GM21825 (cell line): Measurements from ENCODE around the gene ADD1.

ENCODE experiments used
- ATAC-seq: cut with Tn5 transposase; IDR thresholded peaks from one replicate; pipeline ENCODE4 v1.9.1; 2021; ENCODE audit warnings: mild to moderate bottlenecking, moderate library complexity; ENCODE audit not compliant: unreplicated experiment

ADD1 gene

DNA sequence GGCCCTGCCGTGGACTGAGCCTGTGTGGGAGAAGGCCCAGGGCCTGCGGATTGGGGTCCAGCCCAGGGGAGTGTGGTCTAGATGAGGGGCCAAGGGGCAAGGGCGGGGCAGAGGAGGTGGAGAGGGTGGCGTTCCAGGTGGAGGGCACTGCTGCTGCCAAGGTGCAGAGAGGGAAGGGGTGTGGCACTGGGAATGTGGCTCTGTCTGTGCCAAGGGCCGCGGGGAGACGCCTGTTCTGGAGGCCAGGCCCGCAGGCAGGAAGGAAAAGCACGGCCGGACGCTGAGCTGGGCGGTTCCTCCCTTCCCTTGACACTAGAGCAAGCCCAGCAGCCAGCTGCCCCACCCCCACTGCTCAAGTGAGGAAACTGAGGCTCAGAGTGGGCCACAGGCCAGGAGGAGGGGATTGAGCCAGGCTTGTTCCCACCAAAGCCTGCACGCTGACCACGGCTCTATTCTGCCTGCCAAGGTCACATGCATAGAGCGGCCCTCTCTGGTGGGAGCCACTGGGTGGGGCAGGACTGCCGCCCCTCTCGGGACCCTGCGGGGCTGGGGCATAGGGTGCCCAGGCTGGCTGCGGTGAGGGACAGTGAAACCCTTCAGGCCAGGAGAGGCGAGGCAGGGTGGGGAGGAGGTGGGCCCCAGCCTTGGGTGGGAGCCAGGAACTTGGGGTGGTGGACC is 37.8 kb upstream of the ADD1 start:
- ATAC-seq: no peak

DNA sequence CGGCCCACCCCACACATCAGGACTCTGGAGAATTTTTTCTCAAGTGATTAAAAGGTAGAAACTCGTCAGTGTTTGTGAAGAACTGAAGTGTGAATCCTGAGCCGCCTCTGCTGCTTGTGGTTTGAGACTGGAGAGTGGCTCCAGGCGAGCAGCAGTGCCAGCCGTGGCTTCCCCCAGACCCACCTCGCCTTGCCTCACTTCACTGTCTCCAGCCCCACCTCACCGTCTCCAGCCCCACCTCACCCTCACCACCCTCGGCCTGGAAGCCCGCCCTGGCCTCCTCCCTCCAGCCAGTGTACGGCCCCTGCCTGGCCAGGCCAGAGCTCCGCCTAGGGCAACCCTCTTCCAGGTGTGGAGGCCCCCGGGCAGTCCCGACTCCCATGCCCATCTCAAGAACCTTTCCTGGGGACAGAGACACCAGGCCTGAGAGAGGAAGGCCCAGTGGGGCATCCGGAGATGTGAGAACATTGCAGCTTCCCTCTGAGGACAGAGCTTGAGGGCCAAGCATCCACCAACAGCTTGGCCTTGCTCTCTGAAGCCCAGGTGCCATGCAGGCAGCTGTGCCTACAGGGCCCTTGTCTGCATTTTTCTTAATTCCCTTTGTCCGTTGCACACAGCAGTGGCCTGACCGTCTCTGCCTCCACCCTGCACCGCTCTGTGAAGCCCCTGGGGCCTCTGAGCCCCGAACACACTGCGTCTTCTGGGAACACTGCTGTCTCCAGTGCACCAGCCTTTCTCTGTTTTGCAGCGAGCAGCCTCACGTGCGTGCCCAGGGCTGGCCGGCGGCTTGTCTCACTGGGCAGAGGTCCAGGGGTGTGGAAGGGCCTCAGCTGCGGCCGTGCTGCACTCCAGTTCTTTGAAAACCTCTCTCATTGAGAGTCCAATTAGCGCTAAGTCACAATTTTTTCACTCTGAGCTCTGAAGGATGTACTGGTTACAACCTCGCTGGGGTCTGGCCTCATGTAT is 37.0 kb upstream of the ADD1 start:
- no peak for ATAC-seq

DNA sequence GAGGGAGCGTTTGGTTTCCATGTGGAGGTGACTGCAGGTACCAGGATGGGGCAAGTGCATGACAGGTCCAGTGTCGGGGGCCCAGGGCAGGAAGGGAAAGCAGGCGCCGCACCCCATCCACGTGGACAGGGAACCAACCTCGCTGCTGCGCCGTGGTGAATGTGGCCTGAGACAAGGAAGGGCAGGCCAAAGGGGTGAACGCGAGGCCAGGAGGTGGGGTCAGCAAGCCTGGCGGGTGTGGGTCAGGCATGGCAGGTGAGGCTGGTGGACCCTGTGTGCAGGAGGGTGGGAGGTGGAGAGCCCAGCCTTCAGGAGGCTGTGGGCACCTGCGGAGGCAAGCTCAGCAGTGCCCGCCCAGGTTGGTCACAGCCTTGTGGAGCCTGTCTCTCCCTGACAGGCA is 36.1 kb upstream of the ADD1 start:
- ATAC-seq: no peak

DNA sequence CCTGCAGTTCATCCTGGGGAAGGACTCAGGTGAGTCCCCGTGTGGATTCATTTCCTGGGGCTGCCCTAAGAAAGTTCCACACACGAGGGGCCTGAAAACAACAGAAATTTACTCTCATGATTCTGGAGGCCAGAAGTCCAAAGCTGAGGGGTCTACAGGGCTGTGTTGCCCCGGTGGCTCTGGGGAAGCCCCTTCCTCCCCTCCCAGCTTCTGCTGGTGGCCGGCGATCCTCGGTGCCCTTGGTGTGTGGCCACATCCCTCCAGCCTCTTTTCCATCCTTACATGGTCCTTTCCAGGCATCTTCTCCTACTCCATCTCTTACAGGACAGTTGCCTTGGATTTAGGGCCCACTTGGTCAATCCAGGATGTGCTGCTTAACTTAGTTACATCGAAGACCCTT is 35.6 kb upstream of the ADD1 start:
- ATAC-seq: no peak

DNA sequence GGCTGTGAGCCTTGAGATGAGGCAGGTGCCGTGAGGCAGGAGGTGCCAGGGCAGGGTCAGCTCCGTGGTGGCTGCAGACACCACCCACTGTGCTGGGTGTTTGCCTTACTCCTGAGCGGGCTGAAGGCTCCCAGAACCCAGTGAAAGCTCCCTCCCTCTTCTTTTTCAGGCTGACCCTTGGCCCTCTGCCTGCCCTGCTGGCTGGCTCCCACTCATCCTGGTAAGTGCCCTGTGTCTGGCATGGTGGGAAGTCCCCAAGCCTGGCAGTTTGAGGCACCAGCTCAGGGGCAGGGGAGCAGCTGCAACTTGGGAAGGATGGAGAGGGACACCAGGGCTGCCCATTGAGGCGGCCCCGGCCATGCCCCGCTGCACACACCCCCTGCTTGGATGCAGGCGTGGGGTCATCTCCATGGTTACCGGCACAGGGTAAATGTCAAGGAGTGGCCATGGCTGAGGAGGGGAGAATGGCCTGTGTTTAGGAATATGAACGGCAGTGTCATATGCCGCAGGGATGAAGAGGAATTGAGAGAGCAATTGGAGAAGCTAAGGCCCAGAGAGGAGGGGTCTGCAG is 33.9 kb upstream of the ADD1 start:
- ATAC-seq: no peak

DNA sequence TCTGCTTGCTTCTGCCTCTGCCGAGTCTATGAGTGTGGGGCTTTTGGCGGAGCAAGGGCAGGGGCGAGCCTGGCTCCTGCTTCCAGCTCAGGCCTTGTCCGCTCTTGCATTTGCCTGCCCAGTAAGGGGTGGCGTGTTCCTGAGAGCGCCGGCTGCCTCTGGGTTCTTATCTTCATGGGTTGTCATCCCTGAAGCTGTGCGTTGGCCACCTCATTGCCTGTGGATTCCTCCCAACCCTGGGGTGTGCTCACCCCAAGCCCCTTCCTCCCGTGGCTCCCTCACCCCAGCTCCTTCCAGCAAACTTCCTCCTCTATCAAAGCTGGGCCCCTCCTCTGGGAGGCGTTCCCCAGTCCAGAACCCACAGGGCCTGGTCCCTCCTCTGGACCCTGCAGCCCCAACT is 33.3 kb upstream of the ADD1 start:
- ATAC-seq: no peak

DNA sequence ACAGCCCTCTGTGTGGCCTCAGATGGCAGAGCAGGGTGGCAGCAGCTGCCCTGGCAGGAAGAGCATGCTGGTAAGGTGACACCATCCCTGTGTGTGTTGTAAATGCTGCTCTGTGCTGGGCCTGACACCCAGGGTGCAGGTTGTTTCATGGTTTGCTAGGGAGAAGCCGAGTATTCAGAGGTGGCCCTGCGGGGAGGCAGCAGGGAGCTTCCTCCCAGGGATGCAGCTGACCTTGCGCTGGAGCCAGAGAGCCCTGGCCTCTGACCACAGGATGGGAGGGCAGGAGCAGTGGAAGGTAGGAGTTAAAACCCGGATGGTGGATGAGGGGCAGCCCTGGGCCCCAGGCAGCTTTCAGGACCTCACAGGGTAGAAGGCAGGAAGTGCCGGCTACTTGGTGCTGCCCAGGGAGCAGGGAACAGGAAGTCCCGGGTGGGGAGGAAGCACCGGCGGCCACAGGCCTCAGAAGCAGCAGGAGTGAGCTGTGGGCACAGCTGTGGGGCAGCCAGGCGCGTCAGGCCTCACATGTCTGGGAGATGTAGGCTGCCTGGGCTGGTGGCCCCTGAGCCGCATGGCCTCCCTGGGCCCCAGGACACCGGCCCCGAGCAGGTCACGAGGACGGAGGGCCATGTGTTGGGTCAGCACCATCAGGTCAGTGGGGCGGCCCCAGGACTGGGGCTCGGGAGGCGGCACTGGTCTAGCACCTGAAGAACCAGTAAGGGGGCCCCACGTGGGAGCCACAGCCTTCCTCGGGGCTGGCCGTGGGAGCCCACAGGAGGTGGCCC is 31.6 kb upstream of the ADD1 start:
- peak; percentile 66 for ATAC-seq

DNA sequence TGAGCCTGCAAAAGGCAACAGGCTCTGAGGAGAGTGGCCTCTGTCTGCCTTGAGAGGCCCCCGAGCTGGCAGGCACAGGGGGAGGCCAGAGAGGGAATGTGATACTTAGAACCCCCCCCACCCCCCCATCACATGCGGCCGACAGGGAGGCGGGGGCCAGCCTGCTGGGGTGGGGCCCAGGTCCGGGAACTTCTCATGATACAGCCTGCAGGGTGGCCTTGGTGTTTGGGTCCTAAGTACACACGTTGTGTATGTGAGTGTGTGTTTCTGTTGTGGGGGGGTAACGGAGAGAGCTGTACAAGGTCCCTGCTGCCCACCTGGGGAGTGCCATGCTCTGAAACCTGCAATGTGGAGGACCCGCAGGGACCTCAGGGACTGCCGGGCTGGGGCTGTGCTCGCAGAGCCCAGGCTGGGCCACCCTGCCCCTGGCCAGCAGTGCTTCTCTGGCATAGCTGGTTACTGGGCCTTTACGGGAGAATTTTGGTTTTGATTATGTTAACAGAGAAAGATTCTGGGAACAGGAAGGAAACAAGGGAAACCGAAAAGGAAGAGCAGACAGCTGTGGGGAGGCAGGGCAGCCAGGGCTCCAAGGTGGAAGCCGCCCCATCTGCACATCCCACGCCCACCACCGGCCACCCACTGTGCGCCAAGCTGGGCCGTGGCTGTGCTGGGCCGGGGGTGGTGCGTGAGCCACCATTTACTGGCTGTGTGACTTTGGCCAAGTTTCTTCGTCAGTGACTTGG is 30.9 kb upstream of the ADD1 start:
- no peak for ATAC-seq

DNA sequence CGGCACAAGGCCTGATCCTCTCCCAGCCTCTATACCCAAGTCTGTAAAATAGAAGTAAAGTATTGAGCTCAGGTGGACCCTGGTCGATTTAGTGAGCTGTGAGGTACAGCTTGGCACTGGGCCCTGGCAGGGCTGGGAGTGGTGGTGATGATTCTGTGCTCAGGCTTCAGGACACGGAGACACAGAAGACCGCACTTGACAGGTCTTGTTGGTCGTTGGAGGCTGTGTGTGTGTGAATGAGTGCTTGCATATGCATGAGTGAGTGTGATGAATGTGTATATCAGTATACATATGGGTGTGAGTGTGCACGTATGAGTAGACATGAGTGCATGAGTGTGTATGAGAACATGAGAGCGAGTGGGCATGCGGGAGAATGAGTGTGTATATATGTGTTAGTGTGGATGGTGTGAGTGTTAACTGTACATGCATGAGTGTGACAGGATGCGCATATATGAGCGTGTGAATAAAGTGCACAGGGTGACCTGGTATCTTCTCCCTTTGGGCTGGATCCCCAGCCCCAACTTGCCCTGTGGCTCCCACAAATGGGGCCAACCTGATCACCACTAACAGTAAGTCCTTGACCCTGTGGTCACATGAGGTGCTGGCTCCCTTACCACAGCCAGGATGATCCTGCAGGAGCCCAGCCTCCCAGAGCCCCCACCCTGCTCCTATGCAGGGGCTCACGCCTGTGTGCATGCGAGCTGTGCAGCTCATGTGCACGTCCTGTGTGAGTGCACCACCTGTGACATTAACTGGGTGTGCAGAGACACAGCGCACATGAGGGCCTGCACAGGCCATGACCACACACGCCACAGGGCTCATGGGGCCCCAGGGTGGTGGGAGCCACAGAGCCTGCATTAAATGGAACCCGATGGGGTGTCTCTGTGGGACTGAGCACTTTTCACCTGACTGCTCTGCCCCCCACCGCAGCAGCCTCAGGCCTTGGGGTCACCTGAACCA is 29.9 kb upstream of the ADD1 start:
- no peak for ATAC-seq

DNA sequence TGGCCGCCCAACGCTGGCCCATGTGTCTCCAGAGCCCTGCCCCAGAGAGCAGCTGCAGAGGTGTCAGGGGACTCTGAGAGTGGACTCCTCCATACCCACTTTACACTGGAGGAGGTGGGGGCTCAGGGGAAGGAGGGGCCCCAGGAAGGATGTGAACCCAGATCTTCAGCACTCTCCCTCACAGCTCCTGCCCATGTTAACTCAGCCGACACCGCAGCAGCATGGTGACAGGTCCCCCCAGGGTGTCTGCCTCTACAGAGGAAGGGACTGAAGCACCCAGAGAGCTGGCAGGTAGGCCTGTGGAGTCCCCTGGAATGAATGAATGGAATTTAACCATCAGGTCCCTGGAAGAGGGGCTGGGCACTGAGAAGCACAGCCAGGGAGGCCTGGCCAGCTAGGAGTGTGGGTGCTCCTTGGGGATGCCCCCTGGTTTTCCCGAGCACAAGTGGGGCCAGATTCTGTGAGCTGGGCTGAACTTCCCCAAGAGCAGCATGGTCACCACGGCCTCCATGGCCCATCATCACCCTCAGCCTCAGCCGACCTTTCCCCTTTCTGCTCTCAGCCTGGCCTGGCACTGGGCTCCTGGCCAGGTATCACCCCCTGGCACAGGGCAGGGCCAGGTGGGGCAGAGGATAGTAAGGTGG is 28.9 kb upstream of the ADD1 start:
- no peak for ATAC-seq

DNA sequence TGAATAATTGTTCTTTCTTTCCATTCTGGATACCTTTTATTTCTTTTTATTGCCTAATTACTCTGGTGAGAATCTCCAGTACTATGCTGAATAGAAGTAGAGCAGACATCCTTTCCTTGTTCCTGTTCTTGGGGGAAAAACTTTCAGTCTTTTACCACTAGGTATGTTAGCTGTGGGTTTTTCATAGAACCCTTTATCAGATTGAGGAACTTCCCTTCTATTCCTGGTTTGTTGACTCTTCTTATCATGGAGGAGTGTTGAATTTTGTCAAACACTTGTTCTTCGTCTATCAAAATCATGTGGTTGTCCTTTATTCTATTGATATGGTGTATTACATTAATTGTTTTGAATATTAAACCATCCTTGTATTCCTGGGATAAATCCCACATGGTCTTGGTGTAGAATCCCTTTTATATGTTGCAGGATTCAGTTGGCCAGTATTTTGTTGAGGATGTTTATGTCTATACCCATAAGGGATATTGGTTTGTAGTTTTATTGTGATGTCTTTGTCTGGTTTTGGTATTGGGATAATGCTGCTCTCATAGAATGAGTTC is 27.2 kb upstream of the ADD1 start:
- no peak for ATAC-seq

DNA sequence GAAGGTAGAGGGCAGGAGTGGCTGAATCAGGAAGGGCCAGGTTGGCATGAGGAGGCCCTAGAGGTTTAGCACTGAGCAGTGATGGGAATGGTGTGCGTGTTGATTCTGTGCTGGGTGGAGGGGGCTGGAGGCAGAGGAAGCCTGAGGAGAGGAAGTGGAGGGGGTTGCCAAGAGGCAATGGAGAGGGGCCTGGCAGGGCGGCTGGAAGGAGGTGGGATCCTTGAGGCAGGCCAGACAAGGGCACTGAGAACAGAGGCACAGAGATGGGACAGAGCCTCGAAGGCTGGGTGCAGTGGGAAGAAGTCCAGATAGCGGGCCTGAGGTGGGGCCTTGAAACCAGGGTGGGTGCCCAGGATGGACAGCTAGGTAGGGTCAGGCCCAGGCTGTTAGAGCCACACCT is 26.5 kb upstream of the ADD1 start:
- ATAC-seq: no peak

DNA sequence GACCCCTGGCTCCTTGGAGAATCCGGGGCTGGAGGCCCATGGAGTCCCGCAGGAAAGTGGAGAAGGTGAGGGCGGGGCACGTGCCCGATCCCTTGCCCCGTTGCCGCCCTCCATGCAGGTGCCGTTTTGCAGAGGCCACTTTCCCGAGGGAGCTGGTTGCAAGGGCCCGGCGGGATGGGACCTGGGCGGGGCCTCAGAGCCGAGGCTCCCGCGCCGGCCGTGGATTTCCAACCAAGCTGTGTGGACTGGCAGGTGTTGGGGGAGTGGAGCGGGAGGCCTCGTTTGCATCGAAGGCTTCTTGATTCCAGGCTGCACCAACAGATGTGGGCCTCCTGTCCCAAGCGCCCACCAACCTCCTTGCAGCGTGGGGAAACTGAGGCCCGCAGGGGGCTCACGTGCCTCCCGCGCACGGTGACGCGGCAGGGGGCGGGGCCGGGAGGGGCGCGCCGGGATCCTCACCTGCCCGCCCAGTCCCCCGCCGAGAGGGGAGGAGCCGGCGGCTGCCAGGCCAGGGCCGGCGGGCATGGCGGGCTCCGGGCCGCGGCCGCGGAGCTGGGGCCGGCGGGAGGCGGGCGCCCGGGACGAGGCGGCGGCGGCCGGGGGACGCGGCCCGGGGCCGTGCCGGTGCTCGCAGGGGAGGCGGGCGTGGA is 25.8 kb upstream of the ADD1 start:
- no peak for ATAC-seq

DNA sequence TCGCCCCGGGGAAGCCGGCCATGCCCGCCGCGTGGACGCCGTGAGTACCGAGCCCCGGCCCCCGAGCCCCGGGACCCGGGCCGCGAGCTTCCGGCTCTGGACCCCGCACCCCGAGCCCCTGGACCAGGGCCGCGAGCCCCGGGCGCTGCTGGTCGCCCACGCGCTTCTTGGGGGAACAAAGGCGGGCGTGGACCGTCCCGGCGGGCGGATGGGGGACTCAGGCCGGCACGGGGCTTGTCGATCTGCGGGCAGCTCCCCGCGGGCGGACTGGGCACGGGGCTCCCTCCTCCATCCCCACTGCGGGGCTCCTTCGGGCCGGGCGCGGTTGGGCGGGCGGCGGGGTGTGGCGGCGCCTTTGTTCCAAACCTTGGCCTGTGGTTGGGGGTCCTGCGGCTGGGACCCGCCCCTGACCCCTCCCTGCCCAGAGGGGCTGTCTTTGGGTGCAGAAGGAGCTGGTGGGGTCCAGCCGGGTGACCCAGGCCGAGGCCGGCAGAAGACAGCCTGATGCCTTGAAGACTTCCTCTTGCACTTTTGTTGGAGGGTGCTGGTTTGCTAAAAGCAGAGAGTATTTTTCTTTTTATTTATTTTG is 25.2 kb upstream of the ADD1 start:
- no peak for ATAC-seq

DNA sequence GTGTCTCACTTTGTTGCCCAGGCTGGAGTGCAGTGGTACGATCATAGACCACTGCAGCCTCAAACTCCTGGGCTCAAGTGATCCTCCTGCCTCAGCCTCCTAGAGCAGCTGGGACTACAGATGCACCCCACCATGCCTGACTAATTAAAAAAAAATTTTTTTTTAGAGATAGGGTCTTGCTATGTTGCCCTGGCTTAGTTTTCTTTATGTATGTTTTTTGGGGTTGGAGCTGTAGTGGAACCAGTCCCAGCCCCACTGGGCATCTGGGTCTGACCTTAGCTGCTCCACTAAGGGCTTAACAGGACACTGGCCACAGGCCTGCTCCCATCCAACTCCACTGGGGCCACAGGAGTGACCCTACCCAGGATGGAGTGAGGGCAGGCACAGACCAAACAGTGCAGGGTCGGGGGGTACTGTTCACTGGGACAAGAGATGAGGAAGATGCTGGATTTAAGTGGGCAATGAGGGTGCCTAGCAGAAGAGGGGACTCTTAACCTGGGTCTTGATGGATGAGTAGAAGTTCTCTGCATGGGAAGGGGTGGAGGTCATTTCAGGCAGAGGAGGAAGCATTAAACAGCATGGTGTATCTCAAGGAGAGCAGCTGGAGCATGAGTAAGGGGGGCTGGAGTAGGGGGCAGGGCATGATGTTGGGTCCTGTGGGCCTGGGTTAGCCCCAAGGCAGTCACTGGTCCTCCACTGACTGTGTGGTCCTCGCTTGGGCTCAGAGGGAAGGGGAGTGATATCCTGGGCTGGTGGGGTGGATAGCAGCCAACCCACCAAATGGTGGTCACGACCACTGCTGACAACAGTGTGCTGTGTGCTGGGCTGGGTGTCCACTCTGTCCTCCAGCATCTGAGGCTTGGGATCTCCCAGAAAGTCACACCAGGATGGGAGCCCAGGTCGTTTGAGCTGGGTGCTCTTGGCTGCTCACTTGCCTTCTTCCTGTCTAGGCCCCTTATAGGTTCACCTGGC is 24.1 kb upstream of the ADD1 start:
- no peak for ATAC-seq

DNA sequence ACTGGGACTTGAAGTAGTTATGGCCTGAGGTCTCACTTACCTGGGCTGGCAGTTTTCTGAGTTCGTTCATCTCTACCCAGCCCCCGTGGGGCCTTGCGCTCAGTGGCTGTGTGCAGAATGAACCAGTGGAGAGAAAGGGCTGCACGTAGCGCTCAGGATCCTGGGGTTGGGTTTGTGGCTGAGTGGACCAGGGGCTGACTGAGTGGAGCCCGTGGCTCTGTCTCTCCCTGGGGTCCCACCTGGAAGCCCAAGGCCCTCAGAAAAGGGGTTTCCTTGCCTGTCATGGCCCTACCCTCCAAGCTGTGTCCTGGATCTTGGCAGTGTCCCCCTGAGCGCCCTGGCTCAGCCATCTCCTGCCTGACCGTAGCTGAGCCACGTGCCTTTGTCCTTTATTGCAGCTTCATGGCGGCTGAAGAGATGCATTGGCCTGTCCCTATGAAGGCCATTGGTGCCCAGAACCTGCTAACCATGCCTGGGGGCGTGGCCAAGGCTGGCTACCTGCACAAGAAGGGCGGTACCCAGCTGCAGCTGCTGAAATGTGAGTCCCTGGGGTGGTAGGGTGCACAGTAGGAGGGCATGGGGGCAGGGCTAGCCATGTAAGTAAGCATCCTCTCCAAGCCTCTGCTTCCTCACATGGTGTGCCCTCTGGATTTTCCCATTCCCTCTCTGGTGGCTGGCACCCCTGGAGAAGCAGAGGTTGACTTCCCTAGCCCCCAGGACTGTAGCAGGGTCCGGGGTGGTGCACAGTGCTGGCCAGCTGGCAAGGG is 23.2 kb upstream of the ADD1 start:
- no peak for ATAC-seq
